GM11168 (cell line): ENCODE measurements around the gene SERPINB10.

Source experiments
- in situ Hi-C: fragments of 300-500 bp; cut with MboI; formaldehyde crosslinking; loops from one replicate; pipeline ENCODE4 v1.12.0; 2022; ENCODE audit warnings: low sequenced_read_pairs; ENCODE audit not compliant: unreplicated experiment

Gene SERPINB10, protein sequence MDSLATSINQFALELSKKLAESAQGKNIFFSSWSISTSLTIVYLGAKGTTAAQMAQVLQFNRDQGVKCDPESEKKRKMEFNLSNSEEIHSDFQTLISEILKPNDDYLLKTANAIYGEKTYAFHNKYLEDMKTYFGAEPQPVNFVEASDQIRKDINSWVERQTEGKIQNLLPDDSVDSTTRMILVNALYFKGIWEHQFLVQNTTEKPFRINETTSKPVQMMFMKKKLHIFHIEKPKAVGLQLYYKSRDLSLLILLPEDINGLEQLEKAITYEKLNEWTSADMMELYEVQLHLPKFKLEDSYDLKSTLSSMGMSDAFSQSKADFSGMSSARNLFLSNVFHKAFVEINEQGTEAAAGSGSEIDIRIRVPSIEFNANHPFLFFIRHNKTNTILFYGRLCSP

DNA sequence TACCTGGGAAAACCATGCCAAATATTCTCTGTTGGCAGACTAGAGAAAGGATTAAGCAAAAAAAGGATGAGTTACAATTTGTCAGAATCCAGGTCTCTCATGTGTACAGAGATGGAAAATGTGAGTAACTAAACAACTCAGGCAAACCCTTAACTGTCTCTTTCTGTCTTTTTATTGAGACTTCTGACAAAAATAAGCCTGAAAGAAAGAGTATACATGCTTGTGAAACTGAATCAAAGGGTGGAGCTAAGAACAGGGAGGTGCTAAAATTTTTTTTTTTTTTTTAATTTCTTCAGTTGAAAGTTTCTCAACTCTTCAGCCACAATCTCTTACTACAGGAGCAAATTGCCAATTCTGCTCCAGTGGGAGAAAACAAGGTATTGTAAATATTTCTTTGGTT lies at the start of gene SERPINB10:
SERPINB10 (plus strand) TSS at position 295 of the 400 bp plus-strand sequence. CDS start 7,553 bp downstream, outside the sequence.
- in situ Hi-C loops = no loop called here

- in situ Hi-C loops = no loop called here
Measured at GRCh38 chr18:63858456-63858855, 49.3 kb upstream of the SERPINB10 start.

- in situ Hi-C loops = no loop called here
Measured at GRCh38 chr18:63859781-63860475, 47.8 kb upstream of the SERPINB10 start.

DNA sequence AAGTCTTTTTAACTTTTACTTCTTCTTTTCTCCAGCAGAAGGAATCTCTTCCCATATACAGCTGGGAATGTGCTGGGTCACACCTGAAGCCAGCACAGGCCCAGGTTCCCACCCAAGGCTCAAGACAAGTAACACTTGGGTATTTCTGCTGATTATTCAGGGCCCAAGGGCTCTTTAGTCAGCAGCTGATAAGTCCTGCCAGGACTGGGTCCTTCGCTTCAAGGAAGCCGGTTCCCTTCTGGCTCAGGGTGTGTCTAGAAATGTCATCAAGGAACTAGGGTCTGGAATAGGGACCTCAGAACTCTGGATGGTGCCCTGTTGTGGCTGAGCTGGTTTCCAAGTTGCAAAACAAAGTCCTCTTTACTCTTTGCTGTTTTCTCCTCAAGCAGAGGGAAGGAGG lies 47.2 kb upstream of the SERPINB10 start:
- in situ Hi-C loops = no loop called here

GRCh38 chr18:63867368-63868125 lies 40.2 kb upstream of the SERPINB10 start:
- in situ Hi-C loops = no loop called here

DNA sequence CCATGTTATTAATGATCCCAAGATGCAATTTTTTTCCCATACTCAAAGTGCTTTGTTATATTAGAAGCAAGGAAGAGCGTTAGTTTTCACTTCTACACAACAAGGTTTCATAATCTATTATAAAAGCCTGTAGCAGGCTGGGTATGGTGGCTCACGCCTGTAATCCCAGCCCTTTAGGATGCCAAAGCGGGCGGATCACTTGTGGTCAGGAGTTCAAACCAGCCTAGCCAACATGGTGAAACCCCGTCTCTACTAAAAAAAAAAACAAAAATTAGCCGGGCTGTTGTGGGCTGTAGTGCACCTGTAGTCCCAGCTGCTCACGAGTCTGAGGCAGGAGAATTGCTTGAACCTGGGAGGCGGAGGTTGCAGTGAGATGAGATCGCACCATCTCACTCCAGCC lies 39.2 kb upstream of the SERPINB10 start:
- in situ Hi-C loops = no loop called here

DNA sequence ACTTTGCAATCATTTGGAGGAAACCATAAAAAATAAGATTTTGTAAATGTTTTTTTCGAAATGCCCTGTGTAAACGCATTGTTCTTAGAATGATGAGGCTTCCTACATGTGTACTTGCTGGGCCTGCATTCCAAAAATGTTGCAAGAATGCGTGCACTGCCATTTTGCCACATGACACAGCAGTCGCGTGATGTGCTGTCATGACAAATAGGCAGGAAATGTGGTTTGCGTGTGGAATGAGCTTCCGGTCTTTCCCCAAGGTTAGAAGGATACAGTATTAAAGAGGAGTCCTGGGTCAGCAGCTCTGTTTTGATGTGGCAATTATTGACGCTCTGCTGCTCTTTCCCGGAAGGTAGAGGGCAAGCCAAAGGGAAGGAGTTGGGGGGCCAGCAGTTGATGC lies 38.4 kb upstream of the SERPINB10 start:
- in situ Hi-C loops = no loop called here

DNA sequence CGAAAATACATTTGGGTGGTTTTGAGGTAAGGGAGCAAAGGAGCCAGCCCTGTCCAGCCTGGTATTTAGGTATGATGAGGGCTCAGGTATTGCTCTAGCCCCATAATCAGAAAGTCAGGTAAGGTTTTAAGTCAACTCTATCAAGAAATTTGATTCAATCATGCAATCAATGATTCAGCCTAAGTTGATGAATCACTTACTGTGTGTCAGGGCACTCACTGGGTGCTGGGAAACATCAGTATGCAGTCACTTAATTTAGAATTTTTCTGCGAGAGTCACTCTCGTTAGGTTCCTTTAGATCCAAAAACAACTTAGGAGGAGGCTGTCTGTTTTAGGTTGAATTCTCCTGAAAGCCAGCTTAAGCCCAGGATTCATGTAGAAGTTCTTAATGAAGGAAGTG lies 37.9 kb upstream of the SERPINB10 start:
- in situ Hi-C loops = no loop called here

- in situ Hi-C loops = no loop called here
Measured at GRCh38 chr18:63871836-63872235, 35.9 kb upstream of the SERPINB10 start.

DNA sequence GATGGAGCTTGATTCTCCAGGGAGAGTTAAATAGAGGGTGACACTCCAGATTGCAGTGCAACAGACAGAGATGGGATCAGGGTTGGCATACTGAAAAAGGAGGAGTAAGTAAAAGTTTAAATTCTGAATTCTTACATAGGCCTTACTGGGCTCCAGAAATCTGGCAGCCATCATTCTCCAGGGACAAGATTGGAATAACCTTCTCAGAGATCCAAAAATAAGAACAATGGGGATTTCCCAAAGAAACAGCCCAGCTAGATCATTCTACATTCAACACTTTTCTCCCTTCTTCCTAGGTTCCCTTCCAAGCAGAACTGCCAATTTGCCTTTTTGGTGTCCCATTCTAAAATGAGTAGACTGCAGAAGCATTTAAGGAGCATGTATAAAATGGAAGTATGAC lies 35.2 kb upstream of the SERPINB10 start:
- in situ Hi-C loops = no loop called here

DNA sequence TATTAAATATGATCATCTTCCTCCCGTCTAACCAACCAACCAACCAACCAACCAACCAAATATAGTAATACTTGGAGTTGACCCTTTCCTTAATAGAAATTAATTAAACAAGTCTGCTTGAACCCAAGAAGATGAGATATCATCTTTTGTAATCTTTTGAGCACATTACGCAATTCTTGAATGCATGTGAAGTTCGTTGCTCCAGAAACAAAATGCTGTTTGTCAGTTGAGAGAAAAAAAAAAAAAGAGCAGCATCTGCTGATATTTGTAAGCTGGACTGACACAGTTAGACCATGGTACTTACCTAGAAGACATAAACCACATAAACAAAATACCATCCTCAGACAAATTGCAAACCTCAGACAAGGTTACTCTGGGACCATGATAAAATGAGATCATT lies 29.4 kb upstream of the SERPINB10 start:
- in situ Hi-C loops = no loop called here

DNA sequence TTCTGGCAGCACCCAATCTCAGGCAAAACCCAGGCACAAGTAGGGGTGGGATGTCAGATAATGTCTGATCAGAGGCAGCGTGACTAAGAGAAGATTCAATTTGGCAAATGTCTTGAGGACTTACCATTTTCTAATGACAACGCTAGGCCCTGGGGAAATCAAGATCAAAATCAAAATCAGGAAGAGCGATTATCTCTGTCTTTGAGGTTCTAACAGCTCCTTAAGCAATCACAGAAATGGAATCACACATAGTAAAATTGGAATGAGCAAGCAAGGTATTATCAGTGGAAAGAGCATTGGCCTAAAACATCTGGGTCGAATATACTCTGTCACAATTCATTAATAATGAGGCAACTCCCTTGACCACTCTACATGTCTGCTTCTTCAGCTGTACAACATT lies 28.8 kb upstream of the SERPINB10 start:
- in situ Hi-C loops = no loop called here

DNA sequence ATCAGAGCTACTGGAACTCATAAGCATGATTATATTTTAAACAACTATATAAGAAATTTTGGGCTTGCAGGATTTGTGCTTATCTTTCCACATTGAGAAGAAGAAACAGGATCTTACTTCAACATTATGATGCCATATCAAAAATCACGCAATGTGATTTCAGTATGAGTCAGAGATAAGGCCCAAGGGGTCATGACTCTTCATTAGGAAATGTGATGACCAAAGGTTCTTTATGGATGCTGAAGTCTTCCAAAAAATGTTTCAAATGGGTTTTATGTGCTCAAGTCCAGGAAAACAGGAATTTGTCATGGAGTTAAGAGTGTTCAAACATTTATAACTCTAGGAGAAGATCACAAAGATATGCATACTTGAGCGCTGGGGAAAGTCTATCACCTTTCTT lies 28.0 kb upstream of the SERPINB10 start:
- in situ Hi-C loops = no loop called here

GRCh38 chr18:63881851-63882250 lies 25.9 kb upstream of the SERPINB10 start:
- in situ Hi-C loops = no loop called here

DNA sequence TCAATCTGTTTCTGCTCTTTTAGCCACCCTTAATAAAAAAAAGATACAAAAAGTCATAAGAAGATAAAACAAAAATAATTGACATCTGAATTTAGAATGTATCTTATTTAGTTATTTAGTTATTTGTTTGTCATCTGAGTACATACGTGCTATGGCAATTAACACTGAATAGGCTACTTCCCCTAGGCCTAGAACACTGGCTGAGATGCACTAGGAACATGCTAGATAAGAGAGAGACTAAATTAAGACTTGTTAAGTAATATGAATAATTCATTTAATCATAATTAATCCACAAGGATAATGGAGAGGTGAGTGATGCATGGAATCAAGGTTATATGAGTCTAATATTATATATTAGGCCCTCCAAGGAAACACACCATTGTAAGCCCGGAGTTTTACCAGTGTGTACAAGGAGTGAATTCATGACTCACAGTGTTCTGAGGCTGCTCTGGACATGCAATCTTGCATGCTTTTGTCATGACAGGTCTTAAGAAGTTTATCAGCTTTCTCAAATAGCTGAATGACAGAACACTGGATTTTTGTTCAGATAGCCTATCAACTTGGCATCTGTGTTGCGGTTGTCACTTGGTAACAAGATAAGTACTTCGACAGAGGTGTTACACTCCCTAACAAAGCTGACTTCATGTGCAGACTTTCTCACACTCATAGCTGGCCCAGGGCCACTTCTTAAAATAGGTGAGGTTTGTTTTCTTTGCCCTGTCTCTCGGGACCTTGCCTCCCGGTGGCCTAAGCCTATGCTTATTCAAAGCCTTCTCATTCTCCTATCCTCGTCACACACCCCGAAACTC lies 25.2 kb upstream of the SERPINB10 start:
- in situ Hi-C loops = no loop called here

- in situ Hi-C loops = no loop called here
Measured at GRCh38 chr18:63883617-63884016, 24.1 kb upstream of the SERPINB10 start.

GRCh38 chr18:63887424-63887823 lies 20.3 kb upstream of the SERPINB10 start, which contains the start of gene SERPINB2:
Gene SERPINB2, plus strand, starts transcription at chr18:63887705. Its CDS starts 3,740 bp downstream, at chr18:63891445.
- in situ Hi-C loops = no loop called here

DNA sequence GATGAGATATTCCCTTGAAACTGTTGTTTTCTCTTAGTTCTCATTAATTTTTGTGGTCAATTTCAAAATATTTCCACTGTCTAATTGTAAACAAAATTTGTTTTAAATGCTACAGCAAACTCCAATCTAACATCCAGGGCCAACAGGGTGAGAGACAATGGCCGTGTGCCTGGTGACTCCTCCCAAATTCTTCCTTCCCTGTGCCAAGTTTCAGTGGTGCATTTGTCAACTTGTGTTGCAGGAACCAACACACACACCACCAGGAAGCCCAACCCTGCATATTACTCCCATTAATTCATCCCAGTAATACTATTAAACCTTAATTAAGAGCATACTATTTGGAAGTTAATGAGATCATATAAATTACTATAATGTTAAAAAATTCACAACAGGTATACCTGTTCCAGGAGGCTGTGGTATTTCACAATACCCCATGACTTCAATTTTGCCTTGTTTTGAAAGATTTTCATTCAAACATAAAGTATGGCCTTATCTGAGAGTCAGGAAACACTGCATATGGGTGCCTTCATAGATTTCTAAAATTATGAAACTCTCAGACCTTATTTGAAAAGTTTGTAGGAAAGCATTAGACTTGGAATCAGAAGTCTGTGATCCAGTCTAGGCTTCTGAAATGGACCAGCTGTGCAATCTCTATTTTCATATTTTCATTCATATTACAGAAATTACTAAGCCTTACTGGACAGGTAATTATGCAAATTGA lies 19.1 kb upstream of the SERPINB10 start:
- in situ Hi-C loops = no loop called here

DNA sequence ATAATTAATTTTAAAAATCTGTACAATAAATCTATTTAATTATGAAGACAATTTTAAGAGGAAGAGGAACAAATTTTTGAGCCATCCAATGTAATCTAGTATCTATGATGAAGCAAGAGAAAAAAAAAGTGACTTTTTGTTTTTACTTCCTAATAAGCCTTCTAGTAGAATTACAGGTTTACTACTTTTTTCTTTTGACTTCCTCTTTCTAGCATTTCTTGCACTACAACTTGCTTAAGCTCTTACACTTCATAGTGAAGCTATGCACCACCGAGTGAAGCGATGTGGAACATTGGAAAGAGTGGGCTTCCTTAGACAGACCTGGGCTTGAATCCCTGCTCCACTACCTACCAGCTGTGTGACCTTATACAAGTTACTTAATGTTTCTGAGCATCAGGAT lies 18.1 kb upstream of the SERPINB10 start:
- in situ Hi-C loops = no loop called here
